Neural progenitor cell (in vitro differentiated cells): ENCODE results near the gene MRE11.

Experiments
- EZH2 ChIP-seq: fragments of 200-600 bp; sonication (generic); IDR thresholded peaks from 2 replicates; pipeline ENCODE4 v1.6.1; 2017; ENCODE audit warnings: antibody characterized with exemption, mild to moderate bottlenecking, moderate library complexity
- TF ChIP-seq, protein P1 (sequence below): fragments of 200-600 bp; sonication (generic); IDR thresholded peaks from 2 replicates; pipeline ENCODE4 v1.5.1; 2017; ENCODE audit warnings: antibody characterized with exemption, mild to moderate bottlenecking

DNA sequence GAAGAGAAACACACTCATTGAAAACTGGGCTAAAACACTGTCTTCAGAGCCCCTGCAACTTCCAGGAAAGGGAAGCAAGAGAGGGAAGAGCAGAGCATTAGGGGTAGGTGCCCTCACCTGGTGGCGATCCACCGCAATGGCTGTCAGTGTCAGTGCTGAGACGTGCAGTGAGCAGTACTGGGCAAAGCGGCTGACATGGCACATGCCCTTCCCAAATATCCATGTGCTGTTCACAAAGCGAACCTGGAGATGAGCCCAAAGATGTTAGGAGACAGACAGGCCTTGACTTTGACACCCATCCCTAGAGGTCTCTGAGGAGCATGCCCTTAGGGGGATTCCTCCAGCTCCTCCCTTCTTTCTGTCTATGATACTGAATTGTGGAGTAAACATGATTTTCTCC is 97.4 kb downstream of the MRE11 start:
- TF ChIP-seq, protein P1, sequence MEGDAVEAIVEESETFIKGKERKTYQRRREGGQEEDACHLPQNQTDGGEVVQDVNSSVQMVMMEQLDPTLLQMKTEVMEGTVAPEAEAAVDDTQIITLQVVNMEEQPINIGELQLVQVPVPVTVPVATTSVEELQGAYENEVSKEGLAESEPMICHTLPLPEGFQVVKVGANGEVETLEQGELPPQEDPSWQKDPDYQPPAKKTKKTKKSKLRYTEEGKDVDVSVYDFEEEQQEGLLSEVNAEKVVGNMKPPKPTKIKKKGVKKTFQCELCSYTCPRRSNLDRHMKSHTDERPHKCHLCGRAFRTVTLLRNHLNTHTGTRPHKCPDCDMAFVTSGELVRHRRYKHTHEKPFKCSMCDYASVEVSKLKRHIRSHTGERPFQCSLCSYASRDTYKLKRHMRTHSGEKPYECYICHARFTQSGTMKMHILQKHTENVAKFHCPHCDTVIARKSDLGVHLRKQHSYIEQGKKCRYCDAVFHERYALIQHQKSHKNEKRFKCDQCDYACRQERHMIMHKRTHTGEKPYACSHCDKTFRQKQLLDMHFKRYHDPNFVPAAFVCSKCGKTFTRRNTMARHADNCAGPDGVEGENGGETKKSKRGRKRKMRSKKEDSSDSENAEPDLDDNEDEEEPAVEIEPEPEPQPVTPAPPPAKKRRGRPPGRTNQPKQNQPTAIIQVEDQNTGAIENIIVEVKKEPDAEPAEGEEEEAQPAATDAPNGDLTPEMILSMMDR: no peak
- no peak for TF ChIP-seq EZH2
